Lower leg skin (tissue), 3 donors: ENCODE measurements around the gene SSTR5.

ENCODE experiments used
- CTCF ChIP-seq, 3 donors: fragments of 450-650 bp; IDR thresholded peaks; one replicate each; pipeline ENCODE4 v1.5.1; 2016; ENCODE audit warnings: antibody characterized with exemption in 3 of 3, mild to moderate bottlenecking in 3 of 3, moderate library complexity in 2 of 3
- POLR2A ChIP-seq, 2 donors: fragments of 450-650 bp; IDR thresholded peaks; one replicate each; pipeline ENCODE4 v1.6.1; 2016 to 2017; ENCODE audit warnings: antibody characterized with exemption in 2 of 2, mild to moderate bottlenecking in 1 of 2, moderate library complexity in 1 of 2

GRCh38 chr16:1039762-1040161 lies 32.8 kb upstream of the SSTR5 start:
- TF ChIP-seq CTCF (IDR thresholded peaks at IDR 0.05) (no peak), POLR2A (IDR thresholded peaks at IDR 0.05) (no peak)
